HCEC 1CT (cell line): ENCODE results near the gene OR5V1.
"Not testable (repeated sequence)": the region's sequence is repeated elsewhere in the genome, so short reads cannot be mapped to it uniquely, and the experiment has no call there.

Experiments used
- DNase-seq: peaks from one replicate; pipeline ENCODE4 v3.0.0-alpha.2; 2017

Gene OR5V1

GRCh38 chr6:29368765-29369164 lies at the start of gene OR5V1:
TSS of gene OR5V1 (minus strand) at chr6:29368865. CDS start at chr6:29356195, 12,670 bp downstream.
- DNase-seq: no peak

GRCh38 chr6:29414588-29414987 lies 45.9 kb upstream of the OR5V1 start, which contains the start of gene OR12D1:
TSS of gene OR12D1 (plus strand) at chr6:29414928.
- no peak for DNase-seq

DNA sequence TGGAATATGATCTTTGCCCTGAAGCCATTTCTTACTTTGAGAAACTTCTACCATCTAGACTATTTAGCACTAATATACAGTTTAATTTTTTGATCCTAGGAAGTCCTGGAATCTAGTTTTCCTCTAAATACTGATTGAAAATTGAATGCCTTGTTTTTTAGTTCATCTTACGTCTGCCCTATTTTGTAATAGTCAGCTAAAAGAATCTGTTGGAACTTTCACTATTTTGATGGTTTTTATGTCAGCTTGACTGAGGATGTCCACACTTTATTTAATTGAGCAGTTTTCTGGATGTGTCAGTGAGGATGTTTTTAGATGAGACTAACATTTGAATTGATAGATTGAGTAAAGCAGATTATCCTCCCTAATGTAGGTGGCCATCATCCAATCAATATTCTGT lies 35.1 kb upstream of the OR5V1 start:
- DNase-seq: no peak

- no peak for DNase-seq
Measured at GRCh38 chr6:29399525-29399924, 30.9 kb upstream of the OR5V1 start.

DNA sequence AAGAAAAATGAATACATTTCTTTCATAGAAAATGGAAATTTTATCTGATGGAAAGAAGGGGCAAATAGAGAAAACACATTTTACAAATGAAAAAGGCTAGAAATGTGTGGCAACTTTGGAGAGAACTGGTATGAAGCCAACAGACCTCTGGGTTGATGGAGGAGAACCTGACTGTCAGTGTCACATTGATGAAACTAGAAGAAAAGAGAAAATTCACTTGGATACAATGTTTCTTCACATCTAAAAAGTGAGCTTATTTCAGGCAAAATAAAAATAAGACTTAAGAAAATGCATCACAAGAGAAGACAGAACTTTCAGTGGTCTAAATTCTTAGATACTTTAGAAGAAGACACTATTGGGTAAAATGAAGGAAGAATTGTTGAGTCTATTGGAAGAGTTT lies 26.7 kb upstream of the OR5V1 start, which contains the start of gene OR12D2:
Gene OR12D2 (plus strand): TSS at position 301 of the 400 bp plus-strand sequence. CDS start 1,069 bp downstream, outside the sequence.
- no peak for DNase-seq

GRCh38 chr6:29388533-29388932 lies 19.9 kb upstream of the OR5V1 start:
- no peak for DNase-seq

DNA sequence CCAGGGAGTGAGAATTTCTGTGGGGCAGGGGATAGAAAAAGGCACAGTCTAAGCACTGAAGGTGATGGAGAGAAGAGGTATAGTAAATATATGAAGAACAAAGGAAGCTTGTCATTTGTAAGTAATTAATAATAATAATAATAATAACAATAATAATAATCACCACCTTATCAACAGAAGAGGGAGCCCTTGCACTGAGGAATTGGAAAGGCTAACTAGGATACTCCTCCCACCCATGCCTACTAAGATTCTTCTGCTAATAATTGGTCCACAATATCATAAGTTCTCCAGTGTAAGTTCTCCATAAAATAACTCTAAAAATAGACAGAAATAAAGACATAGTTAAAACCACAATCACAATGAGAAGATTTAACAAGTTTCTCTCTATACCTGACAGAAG lies 7.3 kb upstream of the OR5V1 start:
- no peak for DNase-seq

GRCh38 chr6:29375191-29375590 lies 6.5 kb upstream of the OR5V1 start, which contains the start of gene OR12D3:
TSS of gene OR12D3 (minus strand) at chr6:29375291. CDS start at chr6:29375287, 4 bp downstream.
- no peak for DNase-seq

- DNase-seq: no peak
Measured at GRCh38 chr6:29355603-29356002, 13.1 kb downstream of the OR5V1 start.

GRCh38 chr6:29354980-29355379 lies 13.7 kb downstream of the OR5V1 start:
- DNase-seq: no peak

GRCh38 chr6:29349348-29349747 lies 19.3 kb downstream of the OR5V1 start:
- DNase-seq: not testable (repeated sequence)

DNA sequence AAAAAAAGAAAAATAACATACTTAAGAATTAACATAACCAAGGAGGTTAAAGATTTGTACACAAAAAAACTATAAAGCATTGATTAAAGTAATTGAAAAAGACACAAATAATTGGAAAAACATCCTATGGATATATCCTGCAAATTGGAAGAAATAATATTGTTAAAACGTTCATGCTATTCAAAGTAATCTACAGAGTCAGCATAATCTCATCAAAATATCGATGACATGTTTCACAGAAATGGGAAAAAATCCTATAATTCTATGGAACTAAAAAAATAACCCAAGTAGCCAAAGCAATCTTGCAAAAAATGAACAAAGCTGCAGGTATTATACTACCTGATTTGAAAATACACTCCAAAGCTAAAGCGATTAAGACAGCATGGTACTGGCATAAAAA lies 23.3 kb downstream of the OR5V1 start:
- DNase-seq: no peak

- DNase-seq: no peak
Measured at GRCh38 chr6:29336269-29336668, 32.4 kb downstream of the OR5V1 start.

DNA sequence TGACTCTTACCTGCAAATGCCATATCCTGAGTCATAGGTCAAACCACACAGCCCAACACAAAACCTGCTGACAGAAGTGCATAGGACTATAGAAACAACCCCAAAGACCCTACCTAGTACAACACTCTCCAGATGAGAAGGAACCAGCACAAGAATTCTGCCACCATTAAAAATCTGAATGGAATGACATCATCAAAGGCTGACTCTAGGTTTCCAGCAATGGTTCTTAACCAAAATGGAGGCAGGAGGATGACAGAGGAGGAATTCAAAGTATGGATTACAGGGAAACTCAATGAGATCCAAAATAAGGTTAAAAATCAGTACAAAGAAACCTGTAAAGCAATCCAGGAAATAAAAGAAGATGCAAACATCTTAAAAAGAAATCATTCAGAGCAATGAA lies 36.0 kb downstream of the OR5V1 start:
- DNase-seq: no peak

DNA sequence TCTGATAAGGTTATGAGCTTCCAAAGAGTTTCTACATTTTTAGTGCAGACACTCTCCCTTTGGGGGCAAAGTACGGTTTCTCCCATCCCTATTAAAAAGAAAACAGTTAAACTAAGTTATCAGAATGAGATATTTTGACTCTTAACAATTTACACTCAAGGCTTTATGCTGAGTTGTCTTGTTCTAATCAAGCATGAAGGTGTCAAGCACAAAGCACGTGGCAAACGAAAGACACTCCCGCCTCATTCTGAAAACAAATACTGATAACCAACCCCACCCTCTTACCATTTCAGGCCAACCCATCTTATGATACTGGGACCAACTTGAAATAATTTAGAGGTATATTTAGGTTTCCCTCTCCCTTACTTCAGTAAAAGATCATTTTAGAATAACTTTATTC lies 42.9 kb downstream of the OR5V1 start:
- DNase-seq: no peak

GRCh38 chr6:29323332-29323731 lies 45.3 kb downstream of the OR5V1 start:
- not testable (repeated sequence) for DNase-seq

- no peak for DNase-seq
Measured at GRCh38 chr6:29319931-29320330, 48.7 kb downstream of the OR5V1 start.
